ENCODE results near the gene HEPN1.

DNA sequence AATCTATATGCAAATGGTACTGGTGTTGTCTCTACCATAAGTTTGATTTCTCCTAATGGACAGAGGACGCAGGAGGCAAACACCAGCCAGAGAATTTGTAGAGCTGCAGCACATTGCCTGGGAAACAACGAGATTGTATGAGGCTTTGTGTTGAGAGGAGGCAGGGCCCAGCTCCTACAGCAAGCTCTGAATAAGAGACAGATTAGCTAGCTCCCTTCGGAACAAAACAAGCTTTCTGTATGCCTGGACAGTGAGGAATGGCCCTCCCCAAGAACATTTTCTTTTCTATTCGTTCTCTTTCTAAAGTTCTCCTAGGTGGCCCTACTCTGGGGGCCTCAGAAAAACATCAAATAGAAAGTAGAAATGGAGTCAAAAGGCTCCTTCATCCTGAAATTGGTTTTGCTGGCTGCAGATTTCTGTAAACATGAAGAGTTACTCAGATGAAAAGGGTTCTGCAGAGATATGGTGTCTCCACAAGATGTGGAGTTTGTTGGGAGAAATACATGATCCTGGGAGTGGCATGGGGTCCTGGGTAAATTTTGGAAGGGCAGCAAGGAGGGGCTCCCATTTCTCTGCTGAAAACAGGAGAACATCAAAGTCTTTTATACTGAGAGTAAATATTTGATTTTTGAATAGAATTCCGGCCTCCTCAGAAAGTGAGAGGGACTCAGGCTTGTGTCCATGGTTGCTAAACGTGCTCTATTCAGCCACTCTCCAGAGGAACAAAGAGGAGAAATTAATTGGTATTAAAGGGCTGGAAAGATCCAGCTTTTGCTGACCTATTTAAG is 23.6 kb downstream of the HEPN1 start:
- TF ChIP-seq, protein P1, sequence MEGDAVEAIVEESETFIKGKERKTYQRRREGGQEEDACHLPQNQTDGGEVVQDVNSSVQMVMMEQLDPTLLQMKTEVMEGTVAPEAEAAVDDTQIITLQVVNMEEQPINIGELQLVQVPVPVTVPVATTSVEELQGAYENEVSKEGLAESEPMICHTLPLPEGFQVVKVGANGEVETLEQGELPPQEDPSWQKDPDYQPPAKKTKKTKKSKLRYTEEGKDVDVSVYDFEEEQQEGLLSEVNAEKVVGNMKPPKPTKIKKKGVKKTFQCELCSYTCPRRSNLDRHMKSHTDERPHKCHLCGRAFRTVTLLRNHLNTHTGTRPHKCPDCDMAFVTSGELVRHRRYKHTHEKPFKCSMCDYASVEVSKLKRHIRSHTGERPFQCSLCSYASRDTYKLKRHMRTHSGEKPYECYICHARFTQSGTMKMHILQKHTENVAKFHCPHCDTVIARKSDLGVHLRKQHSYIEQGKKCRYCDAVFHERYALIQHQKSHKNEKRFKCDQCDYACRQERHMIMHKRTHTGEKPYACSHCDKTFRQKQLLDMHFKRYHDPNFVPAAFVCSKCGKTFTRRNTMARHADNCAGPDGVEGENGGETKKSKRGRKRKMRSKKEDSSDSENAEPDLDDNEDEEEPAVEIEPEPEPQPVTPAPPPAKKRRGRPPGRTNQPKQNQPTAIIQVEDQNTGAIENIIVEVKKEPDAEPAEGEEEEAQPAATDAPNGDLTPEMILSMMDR (IDR thresholded peaks at IDR 0.05; ENCODE audit: poor library complexity, severe bottlenecking) = no peak
- TF ChIP-seq EZH2 (IDR thresholded peaks at IDR 0.05; ENCODE audit: borderline replicate concordance, insufficient read depth, low read length, poor library complexity, severe bottlenecking) (no peak), MXI1 (conservative IDR thresholded peaks at IDR 0.05; ENCODE audit: poor library complexity, severe bottlenecking) (no peak), SMC3 (conservative IDR thresholded peaks at IDR 0.05; ENCODE audit: poor library complexity) (no peak), RAD21 (conservative IDR thresholded peaks at IDR 0.05) (no peak), EP300 (conservative IDR thresholded peaks at IDR 0.05; ENCODE audit: poor library complexity, severe bottlenecking) (no peak), POLR2AphosphoS5 (IDR thresholded peaks at IDR 0.05) (no peak), TAF1 (IDR thresholded peaks at IDR 0.05; ENCODE audit: low read depth) (no peak)
- TF ChIP-seq, protein P2, sequence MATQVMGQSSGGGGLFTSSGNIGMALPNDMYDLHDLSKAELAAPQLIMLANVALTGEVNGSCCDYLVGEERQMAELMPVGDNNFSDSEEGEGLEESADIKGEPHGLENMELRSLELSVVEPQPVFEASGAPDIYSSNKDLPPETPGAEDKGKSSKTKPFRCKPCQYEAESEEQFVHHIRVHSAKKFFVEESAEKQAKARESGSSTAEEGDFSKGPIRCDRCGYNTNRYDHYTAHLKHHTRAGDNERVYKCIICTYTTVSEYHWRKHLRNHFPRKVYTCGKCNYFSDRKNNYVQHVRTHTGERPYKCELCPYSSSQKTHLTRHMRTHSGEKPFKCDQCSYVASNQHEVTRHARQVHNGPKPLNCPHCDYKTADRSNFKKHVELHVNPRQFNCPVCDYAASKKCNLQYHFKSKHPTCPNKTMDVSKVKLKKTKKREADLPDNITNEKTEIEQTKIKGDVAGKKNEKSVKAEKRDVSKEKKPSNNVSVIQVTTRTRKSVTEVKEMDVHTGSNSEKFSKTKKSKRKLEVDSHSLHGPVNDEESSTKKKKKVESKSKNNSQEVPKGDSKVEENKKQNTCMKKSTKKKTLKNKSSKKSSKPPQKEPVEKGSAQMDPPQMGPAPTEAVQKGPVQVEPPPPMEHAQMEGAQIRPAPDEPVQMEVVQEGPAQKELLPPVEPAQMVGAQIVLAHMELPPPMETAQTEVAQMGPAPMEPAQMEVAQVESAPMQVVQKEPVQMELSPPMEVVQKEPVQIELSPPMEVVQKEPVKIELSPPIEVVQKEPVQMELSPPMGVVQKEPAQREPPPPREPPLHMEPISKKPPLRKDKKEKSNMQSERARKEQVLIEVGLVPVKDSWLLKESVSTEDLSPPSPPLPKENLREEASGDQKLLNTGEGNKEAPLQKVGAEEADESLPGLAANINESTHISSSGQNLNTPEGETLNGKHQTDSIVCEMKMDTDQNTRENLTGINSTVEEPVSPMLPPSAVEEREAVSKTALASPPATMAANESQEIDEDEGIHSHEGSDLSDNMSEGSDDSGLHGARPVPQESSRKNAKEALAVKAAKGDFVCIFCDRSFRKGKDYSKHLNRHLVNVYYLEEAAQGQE (IDR thresholded peaks at IDR 0.05; ENCODE audit: borderline replicate concordance) = no peak
